Right lobe of liver (tissue), 4 donors: Measurements from ENCODE around the gene FAR2.

ENCODE experiments used
- CTCF ChIP-seq, 4 donors: fragments of 200-600 bp in 3 of 4; fragments of 450-650 bp in 1 of 4; IDR thresholded peaks; one replicate each; pipeline versions ENCODE4 v1.5.1 to v1.8.0; 2016 to 2022; ENCODE audit warnings: antibody characterized with exemption in 4 of 4, mild to moderate bottlenecking in 2 of 4
- POLR2A ChIP-seq: fragments of 450-650 bp; IDR thresholded peaks from one replicate; pipeline ENCODE4 v1.6.1; 2017; ENCODE audit warnings: antibody characterized with exemption, mild to moderate bottlenecking
- donor health status: DM: no; HTN: no; CAD: no.
- donor health status: DM: no; HTN: no; CAD: no.
- donor health status: DM: no; HTN: yes; CAD: no.

DNA sequence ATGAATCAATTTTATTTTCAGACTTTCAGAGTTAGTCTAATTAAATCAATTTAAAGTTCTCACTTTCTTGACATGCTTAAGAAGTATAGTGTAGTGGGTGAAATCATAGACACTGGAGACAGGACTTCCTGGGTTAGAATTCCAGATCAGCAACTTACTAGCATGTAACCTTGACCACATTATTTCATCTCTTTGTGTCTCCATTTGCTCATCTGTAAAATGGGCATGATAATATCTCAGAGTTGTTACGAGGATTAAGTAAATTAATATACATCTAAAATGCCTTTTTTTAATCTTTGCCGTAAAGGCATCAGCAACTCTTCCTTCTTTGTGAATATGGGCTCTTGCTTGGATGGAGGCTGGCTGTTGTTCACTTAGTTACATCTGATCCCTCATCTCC is 233.2 kb downstream of the FAR2 start:
- TF ChIP-seq CTCF (IDR thresholded peaks at IDR 0.05), result no peak
- TF ChIP-seq POLR2A, result no peak
